K562 (cell line): ENCODE results near the gene WDR31. TPM values are rescaled to one million over a fixed set of nuclear protein-coding genes. Genes with fewer than 3 reads are reported as not detected.

Experiments
- BACH1 ChIP-seq: fragments of 200-800 bp; sonication (Bioruptor generic); IDR thresholded peaks from 2 replicates; pipeline ENCODE4 v1.6.1; 2016; ENCODE audit warnings: missing genetic modification characterization, missing compliant biosample characterization
- CHD2 ChIP-seq: IDR thresholded peaks from 2 replicates; pipeline ENCODE4 v1.6.1; 2011; ENCODE audit warnings: low read depth, low read length
- FOXA1 ChIP-seq: fragments of 450-650 bp; IDR thresholded peaks from 2 replicates; pipeline ENCODE4 v1.6.1; 2016; ENCODE audit warnings: mild to moderate bottlenecking, borderline replicate concordance
- FOXM1 ChIP-seq, 2 experiments: fragments of 450-650 bp in 1 of 2; sonication (generic) in 1 of 2; formaldehyde crosslinking in 1 of 2; IDR thresholded peaks; 2 replicates each; pipeline versions ENCODE4 v1.6.1 to v1.9.0; 2017 to 2022; ENCODE audit warnings: low read depth in 2 of 2, mild to moderate bottlenecking in 2 of 2, missing genetic modification reagents in 1 of 2, moderate library complexity in 1 of 2
- KAT8 ChIP-seq: fragments of 450-650 bp; IDR thresholded peaks from 2 replicates; pipeline ENCODE4 v1.6.1; 2016; ENCODE audit warnings: low read depth, mild to moderate bottlenecking
- NFRKB ChIP-seq: fragments of 450-650 bp; IDR thresholded peaks from 2 replicates; pipeline ENCODE4 v1.6.1; 2016; ENCODE audit warnings: low read depth
- NR2C1 ChIP-seq, 2 experiments: fragments of 450-650 bp; IDR thresholded peaks; 2 replicates each; pipeline ENCODE4 v1.6.1; 2017; ENCODE audit warnings: mild to moderate bottlenecking in 2 of 2, antibody characterized with exemption in 1 of 2, inconsistent platforms in 1 of 2, missing compliant biosample characterization in 1 of 2, missing genetic modification characterization in 1 of 2
- PHB2 ChIP-seq: fragments of 450-650 bp; IDR thresholded peaks from 2 replicates; pipeline ENCODE4 v1.6.1; 2017; ENCODE audit warnings: low read depth
- SFPQ ChIP-seq: fragments of 200-400 bp; formaldehyde crosslinking; IDR thresholded peaks from 2 replicates; pipeline ENCODE4 v1.6.1; 2017; ENCODE audit warnings: mild to moderate bottlenecking, low read depth, low read length, moderate library complexity
- ZNF121 ChIP-seq: sonication (generic); formaldehyde crosslinking; conservative IDR thresholded peaks from 2 replicates; pipeline ENCODE4 v1.8.0; 2022; ENCODE audit warnings: missing genetic modification reagents
- ZNF175 ChIP-seq: fragments of 200-800 bp; sonication (Bioruptor generic); IDR thresholded peaks from 2 replicates; pipeline ENCODE4 v1.6.1; 2016; ENCODE audit warnings: low read depth, mild to moderate bottlenecking, missing genetic modification characterization, missing compliant biosample characterization
- ZNF212 ChIP-seq: fragments of 450-650 bp; formaldehyde crosslinking; IDR thresholded peaks from 2 replicates; pipeline ENCODE4 v1.4.0; 2020; ENCODE audit warnings: mild to moderate bottlenecking
- ZNF764 ChIP-seq: fragments of 250-450 bp; sonication (Bioruptor Pico); IDR thresholded peaks from 2 replicates; pipeline ENCODE4 v1.4.0; 2020; ENCODE audit warnings: low read depth, mild to moderate bottlenecking, moderate library complexity
- polyA plus RNA-seq, 8 experiments: library from polyadenylated mRNA; depleted of rRNA in 4 of 8; stranded (reverse) in 5 of 8; unstranded in 3 of 8; fragments of >200 nt; fragmentation: Nextera tagmentation in 2 of 8; fragmentation: Illumina TruSeq in 1 of 8; extraction: Ambion mirVana in 2 of 8; extraction: Trizol in 1 of 8; gene quantifications; 2 replicates each; pipeline versions ENCODE4 v1.2.1 to v1.2.3, GENCODE V29; 2011 to 2014; ENCODE audit warnings: inconsistent platforms in 1 of 8, missing spikeins in 1 of 8
- total RNA-seq, 7 experiments: library from RNA; depleted of rRNA in 6 of 7; stranded (reverse); fragments of >200 nt in 6 of 7; fragmentation: Illumina TruSeq in 2 of 7; extraction: Trizol in 2 of 7; gene quantifications; 2 replicates each; pipeline versions ENCODE4 v1.2.1 to v1.2.3, GENCODE V29; 2011 to 2021; ENCODE audit warnings: low replicate concordance in 1 of 7
- TF ChIP-seq, protein P1 (sequence below), 2 experiments: fragments of 450-650 bp; IDR thresholded peaks; 2 replicates each; pipeline ENCODE4 v1.6.1; 2016; ENCODE audit warnings: mild to moderate bottlenecking in 2 of 2, borderline replicate concordance in 1 of 2, low read depth in 1 of 2, moderate library complexity in 1 of 2
- TF ChIP-seq, protein P2 (sequence below): fragments of 250-450 bp; sonication (Bioruptor Pico); IDR thresholded peaks from 2 replicates; pipeline ENCODE4 v1.6.1; 2021; ENCODE audit warnings: mild to moderate bottlenecking

WDR31 gene
- total and polyA plus RNA-seq, 9 of the 15 experiments (the other 6 are each of a cell fraction or from before 2014, with no cell fraction given): 0.35 to 1.8 (median 0.95) TPM

- TF ChIP-seq, protein P1, sequence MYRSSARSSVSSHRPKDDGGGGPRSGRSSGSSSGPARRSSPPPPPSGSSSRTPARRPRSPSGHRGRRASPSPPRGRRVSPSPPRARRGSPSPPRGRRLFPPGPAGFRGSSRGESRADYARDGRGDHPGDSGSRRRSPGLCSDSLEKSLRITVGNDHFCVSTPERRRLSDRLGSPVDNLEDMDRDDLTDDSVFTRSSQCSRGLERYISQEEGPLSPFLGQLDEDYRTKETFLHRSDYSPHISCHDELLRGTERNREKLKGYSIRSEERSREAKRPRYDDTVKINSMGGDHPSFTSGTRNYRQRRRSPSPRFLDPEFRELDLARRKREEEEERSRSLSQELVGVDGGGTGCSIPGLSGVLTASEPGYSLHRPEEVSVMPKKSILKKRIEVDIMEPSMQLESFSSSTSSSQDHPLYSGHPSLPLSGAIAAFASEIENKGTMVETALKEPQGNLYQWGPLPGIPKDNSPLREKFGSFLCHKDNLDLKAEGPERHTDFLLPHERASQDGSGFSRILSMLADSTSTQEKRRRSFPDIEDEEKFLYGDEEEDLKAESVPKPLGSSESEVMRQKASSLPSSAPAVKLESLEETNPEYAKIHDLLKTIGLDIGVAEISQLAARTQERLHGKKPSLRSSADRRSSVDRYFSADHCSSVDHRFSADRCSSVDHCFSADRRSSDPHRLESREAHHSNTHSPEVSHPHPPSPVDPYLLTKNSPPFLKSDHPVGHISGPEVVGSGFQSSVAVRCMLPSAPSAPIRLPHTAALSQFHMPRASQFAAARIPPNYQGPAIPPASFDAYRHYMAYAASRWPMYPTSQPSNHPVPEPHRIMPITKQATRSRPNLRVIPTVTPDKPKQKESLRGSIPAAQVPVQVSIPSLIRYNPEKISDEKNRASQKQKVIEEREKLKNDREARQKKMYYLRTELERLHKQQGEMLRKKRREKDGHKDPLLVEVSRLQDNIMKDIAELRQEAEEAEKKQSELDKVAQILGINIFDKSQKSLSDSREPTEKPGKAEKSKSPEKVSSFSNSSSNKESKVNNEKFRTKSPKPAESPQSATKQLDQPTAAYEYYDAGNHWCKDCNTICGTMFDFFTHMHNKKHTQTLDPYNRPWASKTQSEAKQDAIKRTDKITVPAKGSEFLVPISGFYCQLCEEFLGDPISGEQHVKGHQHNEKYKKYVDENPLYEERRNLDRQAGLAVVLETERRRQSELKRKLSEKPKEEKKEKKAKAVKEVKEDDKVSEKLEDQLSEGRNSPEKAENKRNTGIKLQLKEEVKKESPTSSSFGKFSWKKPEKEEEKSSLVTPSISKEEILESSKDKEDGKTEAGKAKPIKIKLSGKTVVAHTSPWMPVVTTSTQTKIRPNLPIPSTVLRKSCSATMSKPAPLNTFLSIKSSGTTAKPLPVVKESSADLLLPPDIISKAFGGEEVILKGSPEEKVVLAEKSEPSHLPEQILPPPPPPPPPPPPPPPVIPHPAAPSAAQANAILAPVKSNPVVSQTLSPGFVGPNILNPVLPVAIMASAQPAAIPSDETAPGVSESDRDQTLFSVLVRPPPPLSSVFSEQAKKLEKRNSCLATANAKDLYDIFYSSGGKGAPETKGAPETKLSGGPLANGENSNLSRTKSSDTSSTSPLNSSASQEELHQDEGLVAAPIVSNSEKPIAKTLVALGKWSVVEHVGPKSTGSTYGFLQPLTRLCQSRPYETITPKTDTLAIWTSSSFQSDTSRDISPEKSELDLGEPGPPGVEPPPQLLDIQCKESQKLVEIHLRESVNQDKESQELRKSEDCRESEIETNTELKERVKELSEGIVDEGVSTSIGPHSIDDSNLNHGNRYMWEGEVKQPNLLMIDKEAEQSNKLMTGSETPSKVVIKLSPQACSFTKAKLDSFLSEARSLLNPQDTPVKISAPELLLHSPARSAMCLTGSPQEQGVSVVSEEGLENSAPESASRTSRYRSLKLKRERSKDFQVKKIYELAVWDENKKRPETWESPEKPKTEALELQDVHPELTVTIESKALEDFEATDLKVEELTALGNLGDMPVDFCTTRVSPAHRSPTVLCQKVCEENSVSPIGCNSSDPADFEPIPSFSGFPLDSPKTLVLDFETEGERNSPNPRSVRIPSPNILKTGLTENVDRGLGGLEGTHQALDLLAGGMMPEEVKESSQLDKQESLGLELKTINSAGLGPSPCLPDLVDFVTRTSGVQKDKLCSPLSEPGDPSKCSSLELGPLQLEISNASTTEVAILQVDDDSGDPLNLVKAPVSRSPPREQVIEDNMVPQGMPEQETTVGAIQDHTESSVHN (IDR thresholded peaks at IDR 0.05; ENCODE audit: borderline replicate concordance in 1 of 2, low read depth in 1 of 2): no peak
- TF ChIP-seq PHB2: no peak
- TF ChIP-seq KAT8: no peak
- peak; percentile 66 for TF ChIP-seq CHD2
- no peak for TF ChIP-seq FOXA1
- no peak for TF ChIP-seq BACH1 (tag)
- TF ChIP-seq NR2C1 (IDR thresholded peaks at IDR 0.05): no peak
- 0 out of 2 replicates have a peak, but pooled peaks have one; percentile 42 for TF ChIP-seq NR2C1 (tag; IDR thresholded peaks at IDR 0.05)
- no peak for TF ChIP-seq ZNF212 (CRISPR knock-in tag)
- no peak for TF ChIP-seq SFPQ
- no peak for TF ChIP-seq ZNF764 (CRISPR knock-in tag)
- no peak for TF ChIP-seq ZNF121 (CRISPR knock-in tag)
- no peak for TF ChIP-seq NFRKB
- TF ChIP-seq, protein P2, sequence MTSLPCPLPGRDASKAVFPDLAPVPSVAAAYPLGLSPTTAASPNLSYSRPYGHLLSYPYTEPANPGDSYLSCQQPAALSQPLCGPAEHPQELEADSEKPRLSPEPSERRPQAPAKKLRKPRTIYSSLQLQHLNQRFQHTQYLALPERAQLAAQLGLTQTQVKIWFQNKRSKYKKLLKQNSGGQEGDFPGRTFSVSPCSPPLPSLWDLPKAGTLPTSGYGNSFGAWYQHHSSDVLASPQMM: no peak
- TF ChIP-seq FOXM1 (IDR thresholded peaks at IDR 0.05; ENCODE audit: low read depth): no peak
- TF ChIP-seq FOXM1 (CRISPR knock-in tag; IDR thresholded peaks at IDR 0.05; ENCODE audit: low read depth): 0 out of 2 replicates have a peak, but pooled peaks have one; percentile 75
- TF ChIP-seq ZNF175 (CRISPR knock-in tag): no peak
Measured at GRCh38 chr9:113340011-113340699, at the start of gene WDR31 (continued).
